ENCODE data around the gene RCBTB1.
"Not testable (repeated sequence)": the region's sequence is repeated elsewhere in the genome, so short reads cannot be mapped to it uniquely, and the experiment has no call there.

- TF ChIP-seq CTCF (optimal IDR thresholded peaks at IDR 0.05 in 1 of 3, IDR thresholded peaks at IDR 0.05 in 1 of 3, conservative IDR thresholded peaks at IDR 0.05 in 1 of 3; ENCODE audit: extremely low read depth in 1 of 3, insufficient read depth in 2 of 3, low read length in 3 of 3); EZH2 (IDR thresholded peaks at IDR 0.05; ENCODE audit: low read length): not testable (repeated sequence)
Measured at GRCh38 chr13:49590714-49591113, 5.4 kb upstream of the RCBTB1 start.

All from keratinocyte (primary cell).